ENCODE measurements around the gene CCSER1.
A peak's percentile ranks its signal among the peaks of the same experiment; 100 is the strongest.
"Not testable (repeated sequence)": the region's sequence is repeated elsewhere in the genome, so short reads cannot be mapped to it uniquely, and the experiment has no call there.

Gene CCSER1

GRCh38 chr4:90357117-90357710 lies 230.0 kb downstream of the CCSER1 start:
- ChIA-PET POLR2A (ENCODE audit: low non-redundant PET) (no interaction called here), CTCF (interaction anchor here (0.6 to 0.7 kb wide), 3 partner anchors 516 to 707 kb away, joined by 3 to 5 read pairs (median 4); no protein-coding TSS in a partner anchor)
- DNase-seq (ENCODE audit: low spot score), result peak; percentile 20
- H3K27ac ChIP-seq, result no peak overlapping the region
- TF ChIP-seq CTCF (conservative IDR thresholded peaks at IDR 0.05; ENCODE audit: low read depth), result peak; percentile 54

- H3K27ac ChIP-seq, result no peak overlapping the region
- no peak for TF ChIP-seq CTCF (conservative IDR thresholded peaks at IDR 0.05; ENCODE audit: low read depth)
- DNase-seq (ENCODE audit: low spot score), result no peak
- POLR2A ChIA-PET (ENCODE audit: low non-redundant PET), result no interaction called here
- CTCF ChIA-PET, result no interaction called here
These were observed 247.9 kb downstream of the CCSER1 start for GRCh38 chr4:90375081-90375480.

- CTCF ChIA-PET, result no interaction called here
- no peak for DNase-seq (ENCODE audit: low spot score)
- H3K27ac ChIP-seq, result no peak overlapping the region
These were observed 266.0 kb downstream of the CCSER1 start for GRCh38 chr4:90393215-90393614.

GRCh38 chr4:90403781-90404180 lies 276.6 kb downstream of the CCSER1 start:
- DNase-seq (ENCODE audit: low spot score), result no peak
- TF ChIP-seq CTCF (conservative IDR thresholded peaks at IDR 0.05; ENCODE audit: low read depth), result no peak
- ChIA-PET POLR2A (ENCODE audit: low non-redundant PET) (no interaction called here), CTCF (no interaction called here)
- H3K27ac ChIP-seq, result no peak overlapping the region

More at GRCh38 chr4:90393215-90393614, 266.0 kb downstream of the CCSER1 start:
- POLR2A ChIA-PET (ENCODE audit: low non-redundant PET), result no interaction called here
- TF ChIP-seq CTCF (conservative IDR thresholded peaks at IDR 0.05; ENCODE audit: low read depth), result no peak

GRCh38 chr4:90407897-90408296 lies 280.7 kb downstream of the CCSER1 start:
- CTCF ChIA-PET; POLR2A ChIA-PET (ENCODE audit: low non-redundant PET); H3K27ac ChIP-seq; DNase-seq (ENCODE audit: low spot score): not testable (repeated sequence)

GRCh38 chr4:90412786-90413185 lies 285.6 kb downstream of the CCSER1 start:
- POLR2A ChIA-PET (ENCODE audit: low non-redundant PET); CTCF ChIA-PET; DNase-seq (ENCODE audit: low spot score); H3K27ac ChIP-seq: not testable (repeated sequence)

- no peak for TF ChIP-seq CTCF (conservative IDR thresholded peaks at IDR 0.05; ENCODE audit: low read depth)
- no peak overlapping the region for H3K27ac ChIP-seq
- no peak for DNase-seq (ENCODE audit: low spot score)
- ChIA-PET CTCF (no interaction called here), POLR2A (ENCODE audit: low non-redundant PET) (no interaction called here)
These were observed 287.9 kb downstream of the CCSER1 start for GRCh38 chr4:90415116-90415515.

Data from RWPE1 (cell line).